HEK293 (cell line): ENCODE results near the gene GBA3.

ENCODE experiments used
- MEIS1 ChIP-seq: sonication (generic); formaldehyde crosslinking; IDR thresholded peaks from 2 replicates; pipeline ENCODE4 v1.8.1; 2022; ENCODE audit warnings: missing genetic modification reagents, mild to moderate bottlenecking, borderline replicate concordance
- TSHZ1 ChIP-seq: fragments of 450-650 bp; formaldehyde crosslinking; IDR thresholded peaks from 2 replicates; pipeline ENCODE4 v1.5.1; 2016; ENCODE audit warnings: missing biosample characterization, missing genetic modification characterization, borderline replicate concordance
- ZBTB7A ChIP-seq: fragments of 450-650 bp; formaldehyde crosslinking; IDR thresholded peaks from 2 replicates; pipeline ENCODE4 v1.5.1; 2016; ENCODE audit warnings: low read depth, missing biosample characterization, missing genetic modification characterization
- ZFP3 ChIP-seq: fragments of 450-650 bp; formaldehyde crosslinking; IDR thresholded peaks from 2 replicates; pipeline ENCODE4 v1.5.1; 2016; ENCODE audit warnings: low read depth, missing biosample characterization, missing genetic modification characterization
- ZNF133 ChIP-seq: fragments of 450-650 bp; formaldehyde crosslinking; IDR thresholded peaks from 2 replicates; pipeline ENCODE4 v1.5.1; 2016; ENCODE audit warnings: missing biosample characterization, missing genetic modification characterization
- ZNF23 ChIP-seq: fragments of 450-650 bp; formaldehyde crosslinking; IDR thresholded peaks from 2 replicates; pipeline ENCODE4 v1.5.1; 2016; ENCODE audit warnings: missing biosample characterization, missing genetic modification characterization, borderline replicate concordance
- ZNF335 ChIP-seq: fragments of 450-650 bp; formaldehyde crosslinking; conservative IDR thresholded peaks from 2 replicates; pipeline ENCODE4 v1.5.1; 2016; ENCODE audit warnings: missing biosample characterization, missing genetic modification characterization
- ZNF785 ChIP-seq: fragments of 450-650 bp; formaldehyde crosslinking; IDR thresholded peaks from 2 replicates; pipeline ENCODE4 v1.5.1; 2016; ENCODE audit warnings: missing biosample characterization, missing genetic modification characterization
- ZSCAN16 ChIP-seq: fragments of 450-650 bp; formaldehyde crosslinking; IDR thresholded peaks from 2 replicates; pipeline ENCODE4 v1.5.1; 2016; ENCODE audit warnings: missing biosample characterization, missing genetic modification characterization
- TF ChIP-seq, protein P1 (sequence below): fragments of 450-650 bp; formaldehyde crosslinking; IDR thresholded peaks from 2 replicates; pipeline ENCODE4 v1.5.1; 2016; ENCODE audit warnings: missing biosample characterization, missing genetic modification characterization

- TF ChIP-seq ZNF785 (tag by site-specific recombination) (no peak), TSHZ1 (no peak), ZNF133 (no peak), ZSCAN16 (tag by site-specific recombination) (no peak), MEIS1 (CRISPR knock-in tag) (no peak), ZNF23 (tag by site-specific recombination) (no peak), ZNF335 (tag by site-specific recombination) (no peak), ZFP3 (tag by site-specific recombination) (no peak), ZBTB7A (tag by site-specific recombination) (no peak)
- TF ChIP-seq, protein P1, sequence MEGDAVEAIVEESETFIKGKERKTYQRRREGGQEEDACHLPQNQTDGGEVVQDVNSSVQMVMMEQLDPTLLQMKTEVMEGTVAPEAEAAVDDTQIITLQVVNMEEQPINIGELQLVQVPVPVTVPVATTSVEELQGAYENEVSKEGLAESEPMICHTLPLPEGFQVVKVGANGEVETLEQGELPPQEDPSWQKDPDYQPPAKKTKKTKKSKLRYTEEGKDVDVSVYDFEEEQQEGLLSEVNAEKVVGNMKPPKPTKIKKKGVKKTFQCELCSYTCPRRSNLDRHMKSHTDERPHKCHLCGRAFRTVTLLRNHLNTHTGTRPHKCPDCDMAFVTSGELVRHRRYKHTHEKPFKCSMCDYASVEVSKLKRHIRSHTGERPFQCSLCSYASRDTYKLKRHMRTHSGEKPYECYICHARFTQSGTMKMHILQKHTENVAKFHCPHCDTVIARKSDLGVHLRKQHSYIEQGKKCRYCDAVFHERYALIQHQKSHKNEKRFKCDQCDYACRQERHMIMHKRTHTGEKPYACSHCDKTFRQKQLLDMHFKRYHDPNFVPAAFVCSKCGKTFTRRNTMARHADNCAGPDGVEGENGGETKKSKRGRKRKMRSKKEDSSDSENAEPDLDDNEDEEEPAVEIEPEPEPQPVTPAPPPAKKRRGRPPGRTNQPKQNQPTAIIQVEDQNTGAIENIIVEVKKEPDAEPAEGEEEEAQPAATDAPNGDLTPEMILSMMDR (tag by site-specific recombination): no peak
These were observed 42.0 kb upstream of the GBA3 start for GRCh38 chr4:22650771-22651170.
